Mesenchymal stem cell (in vitro differentiated cells and primary cell): Measurements from ENCODE around the gene DHX58. TPM values are rescaled to one million over a fixed set of nuclear protein-coding genes. Genes with fewer than 3 reads are reported as not detected.

ENCODE experiments used
- DNase-seq: peaks from one replicate; pipeline ENCODE4 v3.0.0-alpha.2; 2013
- H2AFZ ChIP-seq: one replicate; pipeline ENCODE4 v1.6.1; 2013; ENCODE audit warnings: low read depth, mild to moderate bottlenecking, control low read depth, inconsistent platforms, low read length, moderate library complexity
- H2AK5ac ChIP-seq: 2 replicates; pipeline ENCODE4 v1.6.1; 2013; ENCODE audit warnings: low read length, moderate library complexity, mild to moderate bottlenecking, inconsistent platforms; ENCODE audit not compliant: severe bottlenecking
- H2BK120ac ChIP-seq: one replicate; pipeline ENCODE4 v1.6.1; 2013; ENCODE audit warnings: low read depth, mild to moderate bottlenecking, inconsistent platforms, low read length, moderate library complexity
- H2BK12ac ChIP-seq, 2 experiments: one replicate each; pipeline ENCODE4 v1.6.1; 2013; ENCODE audit warnings: inconsistent platforms in 2 of 2, low read length in 2 of 2, mild to moderate bottlenecking in 2 of 2, moderate library complexity in 2 of 2, control low read depth in 1 of 2
- H2BK15ac ChIP-seq: one replicate; pipeline ENCODE4 v1.6.1; 2013; ENCODE audit warnings: mild to moderate bottlenecking, low read depth, inconsistent platforms; ENCODE audit not compliant: poor library complexity, severe bottlenecking
- H2BK5ac ChIP-seq: 2 replicates; pipeline ENCODE4 v1.6.1; 2013; ENCODE audit warnings: low read depth, mild to moderate bottlenecking, low read length, control low read depth, inconsistent platforms; ENCODE audit not compliant: poor library complexity, severe bottlenecking
- H3K14ac ChIP-seq, 2 experiments: one replicate each; pipeline ENCODE4 v1.6.1; 2013; ENCODE audit warnings: inconsistent platforms in 2 of 2, low read length in 2 of 2, control low read depth in 1 of 2, mild to moderate bottlenecking in 1 of 2, moderate library complexity in 1 of 2
- H3K18ac ChIP-seq, 2 experiments: one replicate each; pipeline ENCODE4 v1.6.1; 2013; ENCODE audit warnings: inconsistent platforms in 2 of 2, low read length in 2 of 2, control low read depth in 1 of 2, low read depth in 1 of 2, mild to moderate bottlenecking in 1 of 2
- H3K23ac ChIP-seq, 2 experiments: one replicate each; pipeline ENCODE4 v1.6.1; 2013; ENCODE audit warnings: inconsistent platforms in 2 of 2, low read length in 2 of 2, mild to moderate bottlenecking in 2 of 2, moderate library complexity in 2 of 2, control low read depth in 1 of 2
- H3K27ac ChIP-seq: 2 replicates; pipeline ENCODE4 v1.5.1; 2013; ENCODE audit warnings: mild to moderate bottlenecking, moderate library complexity, low read length, control low read depth, inconsistent platforms; ENCODE audit not compliant: poor library complexity, severe bottlenecking
- H3K27me3 ChIP-seq, 2 experiments: 2 replicates each; pipeline versions ENCODE4 v1.6.1 to v1.7.0; 2013; ENCODE audit warnings: low read length in 2 of 2, mild to moderate bottlenecking in 2 of 2, moderate library complexity in 2 of 2, control low read depth in 1 of 2, inconsistent platforms in 1 of 2; ENCODE audit not compliant: control insufficient read depth in 1 of 2, insufficient read depth in 1 of 2
- H3K36me3 ChIP-seq, 2 experiments: 2 replicates each; pipeline versions ENCODE4 v1.6.1 to v1.7.0; 2013; ENCODE audit warnings: low read length in 2 of 2, control low read depth in 1 of 2, inconsistent platforms in 1 of 2, low read depth in 1 of 2, mild to moderate bottlenecking in 1 of 2; ENCODE audit not compliant: insufficient read depth in 2 of 2, control insufficient read depth in 1 of 2
- H3K4ac ChIP-seq, 2 experiments: one replicate each; pipeline ENCODE4 v1.6.1; 2013; ENCODE audit warnings: inconsistent platforms in 2 of 2, low read length in 2 of 2, mild to moderate bottlenecking in 2 of 2, moderate library complexity in 2 of 2, control low read depth in 1 of 2, low read depth in 1 of 2
- H3K4me1 ChIP-seq: 2 replicates; pipeline ENCODE4 v1.6.1; 2013; ENCODE audit warnings: low read depth, low read length, control low read depth; ENCODE audit not compliant: control insufficient read depth, insufficient read depth
- H3K4me2 ChIP-seq: 2 replicates; pipeline ENCODE4 v1.6.1; 2013; ENCODE audit warnings: low read length, mild to moderate bottlenecking, inconsistent platforms; ENCODE audit not compliant: poor library complexity, severe bottlenecking
- H3K4me3 ChIP-seq, 2 experiments: 2 replicates each; pipeline versions ENCODE4 v1.5.1 to v1.7.0; 2013; ENCODE audit warnings: low read length in 2 of 2, mild to moderate bottlenecking in 2 of 2, control low read depth in 1 of 2, low read depth in 1 of 2; ENCODE audit not compliant: insufficient read depth in 1 of 2
- H3K79me1 ChIP-seq: replicated peaks from 2 replicates; pipeline ENCODE4 v1.6.1; 2013; ENCODE audit warnings: mild to moderate bottlenecking, control low read depth, low read length, inconsistent platforms; ENCODE audit not compliant: poor library complexity, severe bottlenecking
- H3K9ac ChIP-seq: 2 replicates; pipeline ENCODE4 v1.7.0; 2013; ENCODE audit warnings: mild to moderate bottlenecking, low read length, moderate library complexity
- H3K9me3 ChIP-seq: 2 replicates; pipeline ENCODE4 v1.7.0; 2013; ENCODE audit warnings: mild to moderate bottlenecking, low read length; ENCODE audit not compliant: control insufficient read depth
- H4K8ac ChIP-seq: one replicate; pipeline ENCODE4 v1.6.1; 2013; ENCODE audit warnings: inconsistent platforms, mild to moderate bottlenecking, low read length, moderate library complexity
- H4K91ac ChIP-seq: one replicate; pipeline ENCODE4 v1.6.1; 2013; ENCODE audit warnings: mild to moderate bottlenecking, low read length, inconsistent platforms
- WGBS: methylation state at CpG from one replicate; pipeline ENCODE4 v1.1.7; 2013; ENCODE audit warnings: mixed read lengths; 5-methylcytosine and 5-hydroxymethylcytosine counted together
- polyA plus RNA-seq, 2 experiments: library from polyadenylated mRNA; stranded (reverse); fragments of 200-250 nt; gene quantifications; one replicate each; pipeline ENCODE4 v1.2.3, GENCODE V29; 2013

Gene DHX58
- polyA plus RNA-seq (2013, experiment 1 of 2): 2.0 TPM
- polyA plus RNA-seq (2013, experiment 2 of 2): 1.5 TPM

GRCh38 chr17:42112552-42113176, at the start of gene DHX58:
Gene DHX58, minus strand, starts transcription at chr17:42112714. Its CDS starts 822 bp downstream, at chr17:42111892.
- Histone ChIP-seq H3K27me3 (no peaks in the 10 kb centered on the region), H3K23ac (no peak within 1 kb of the TSS), H3K79me1 (no peaks in the 10 kb centered on the region), H3K4me2 (peak within 1 kb of the TSS; percentile 29), H3K9me3 (no peaks in the 10 kb centered on the region), H3K14ac (peak within 1 kb of the TSS in 1 of 2 experiments; percentile 80), H4K8ac (peak within 1 kb of the TSS; percentile 97), H3K36me3 (peaks cover 45 to 48% of the 10 kb centered on the region in 2 experiments), H3K27ac (no peak within 1 kb of the TSS), H2BK12ac (peak within 1 kb of the TSS in 1 of 2 experiments; percentile 81), H2BK15ac (peak within 1 kb of the TSS; percentile 37), H2AFZ (peak within 1 kb of the TSS; percentile 3), H2AK5ac (no peak within 1 kb of the TSS), H3K4me1 (peaks cover 17% of the 10 kb centered on the region), H2BK120ac (peak within 1 kb of the TSS; percentile 42), H3K4me3 (peak within 1 kb of the TSS in 1 of 2 experiments; percentile 92), H2BK5ac (no peak within 1 kb of the TSS), H3K9ac (peak within 1 kb of the TSS; percentile 99), H3K4ac (peak within 1 kb of the TSS; percentile 52 to 66), H3K18ac (peak within 1 kb of the TSS; percentile 28 to 76), H4K91ac (peak within 1 kb of the TSS; percentile 85)
- DNase-seq: peak; percentile 83
- WGBS: 63% methylated on average over 10 of the region's 10 CpGs

GRCh38 chr17:42160531-42160910, 48.0 kb upstream of the DHX58 start:
- H3K4me2 ChIP-seq: no peak overlapping the region
- no peak overlapping the region for H3K14ac ChIP-seq
- no peak overlapping the region for H3K18ac ChIP-seq
- no peak for DNase-seq
- H3K79me1 ChIP-seq: peaks cover 1% of the 10 kb centered on the region
- no peak overlapping the region for H4K8ac ChIP-seq
- H3K27ac ChIP-seq: no peak overlapping the region
- H3K36me3 ChIP-seq: no peaks in the 10 kb centered on the region
- H3K9ac ChIP-seq: no peak overlapping the region
- H4K91ac ChIP-seq: no peak overlapping the region
- H2BK120ac ChIP-seq: no peak overlapping the region
- no peaks in the 10 kb centered on the region for H3K9me3 ChIP-seq
- no peak overlapping the region for H2BK15ac ChIP-seq
- H3K4me3 ChIP-seq: no peak overlapping the region
- H2AFZ ChIP-seq: no peak overlapping the region
- H3K4me1 ChIP-seq: peaks cover 2% of the 10 kb centered on the region
- 88% methylated on average over 6 of the region's 7 CpGs for WGBS
- H2BK5ac ChIP-seq: no peak overlapping the region
- no peak overlapping the region for H3K23ac ChIP-seq
- no peak overlapping the region for H3K4ac ChIP-seq
- no peak overlapping the region for H2AK5ac ChIP-seq
- H3K27me3 ChIP-seq: peaks cover 0 to 15% of the 10 kb centered on the region in 2 experiments
- H2BK12ac ChIP-seq: no peak overlapping the region

- Histone ChIP-seq H2BK12ac (no peak overlapping the region), H3K4ac (no peak overlapping the region), H3K14ac (no peak overlapping the region), H3K27me3 (peaks cover 0 to 11% of the 10 kb centered on the region in 2 experiments), H4K91ac (peak overlapping the region; percentile 31), H3K4me1 (peaks cover 5% of the 10 kb centered on the region), H2BK15ac (no peak overlapping the region), H3K27ac (no peak overlapping the region), H2BK5ac (no peak overlapping the region), H3K9ac (no peak overlapping the region), H3K36me3 (no peaks in the 10 kb centered on the region), H3K4me3 (no peak overlapping the region), H3K4me2 (no peak overlapping the region), H3K9me3 (no peaks in the 10 kb centered on the region), H2BK120ac (no peak overlapping the region), H2AK5ac (no peak overlapping the region), H2AFZ (no peak overlapping the region), H4K8ac (no peak overlapping the region), H3K23ac (no peak overlapping the region), H3K18ac (no peak overlapping the region), H3K79me1 (peaks cover 1% of the 10 kb centered on the region)
- no peak for DNase-seq
- 90% methylated on average over 14 of the region's 14 CpGs for WGBS
Measured at GRCh38 chr17:42159796-42160530, 47.4 kb upstream of the DHX58 start.

- no peak overlapping the region for H4K91ac ChIP-seq
- peak overlapping the region in 1 of 2 experiments; percentile 29 for H3K18ac ChIP-seq
- H4K8ac ChIP-seq: peak overlapping the region; percentile 62
- H3K79me1 ChIP-seq: peaks cover 1% of the 10 kb centered on the region
- H3K27ac ChIP-seq: no peak overlapping the region
- peak overlapping the region; percentile 32 for H2AFZ ChIP-seq
- no peak overlapping the region for H2BK15ac ChIP-seq
- DNase-seq: peak; percentile 53
- peak overlapping the region in 1 of 2 experiments; percentile 80 for H3K23ac ChIP-seq
- no peak overlapping the region for H2AK5ac ChIP-seq
- peaks cover 18% of the 10 kb centered on the region for H3K4me1 ChIP-seq
- H3K9ac ChIP-seq: peak overlapping the region; percentile 100
- no peaks in the 10 kb centered on the region for H3K27me3 ChIP-seq
- H3K4me3 ChIP-seq: peak overlapping the region; percentile 31 to 100
- H3K9me3 ChIP-seq: no peaks in the 10 kb centered on the region
- H3K14ac ChIP-seq: no peak overlapping the region
- H2BK12ac ChIP-seq: no peak overlapping the region
- H3K36me3 ChIP-seq: peaks cover 4 to 7% of the 10 kb centered on the region in 2 experiments
- H2BK5ac ChIP-seq: no peak overlapping the region
- H2BK120ac ChIP-seq: no peak overlapping the region
- WGBS: 19% methylated on average over 17 of the region's 17 CpGs
- H3K4ac ChIP-seq: peak overlapping the region in 1 of 2 experiments; percentile 60
- H3K4me2 ChIP-seq: peak overlapping the region; percentile 40
Measured at GRCh38 chr17:42155614-42156045, 43.1 kb upstream of the DHX58 start.
